Peyer's patch (tissue), 4 donors: ENCODE measurements around the gene SERPINB8.

ENCODE experiments used
- POLR2A ChIP-seq, 2 donors: fragments of 450-650 bp; IDR thresholded peaks; one replicate each; pipeline ENCODE4 v1.5.1; 2017; ENCODE audit warnings: antibody characterized with exemption in 2 of 2, mild to moderate bottlenecking in 2 of 2, moderate library complexity in 2 of 2
- TF ChIP-seq, protein P1 (sequence below), 6 experiments: fragments of 450-650 bp in 4 of 6; fragments of 200-600 bp in 2 of 6; sonication (generic) in 1 of 6; IDR thresholded peaks; one replicate each; pipeline ENCODE4 v1.5.1; 2017 to 2019; ENCODE audit warnings: antibody characterized with exemption in 6 of 6, mild to moderate bottlenecking in 3 of 6, moderate library complexity in 1 of 6

DNA sequence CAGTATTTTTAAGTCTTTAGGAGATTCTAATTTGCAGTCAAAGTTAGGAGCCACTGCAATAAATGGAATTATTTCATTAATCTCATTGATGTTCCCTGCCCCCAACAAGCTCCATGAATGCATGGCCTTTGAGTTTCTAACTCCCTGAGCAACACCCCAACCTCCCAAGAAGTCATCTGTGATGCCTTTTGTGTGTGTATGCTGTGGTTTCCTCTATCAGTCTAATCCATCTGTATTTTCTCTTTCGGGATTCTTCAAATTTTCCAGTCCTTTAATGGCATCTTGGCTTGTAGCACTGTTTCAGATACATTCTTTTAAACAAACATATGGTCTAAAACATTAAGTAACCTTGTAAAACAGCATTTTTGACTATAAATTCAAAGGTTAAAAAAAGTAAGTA lies 45.3 kb upstream of the SERPINB8 start:
- TF ChIP-seq, protein P1, sequence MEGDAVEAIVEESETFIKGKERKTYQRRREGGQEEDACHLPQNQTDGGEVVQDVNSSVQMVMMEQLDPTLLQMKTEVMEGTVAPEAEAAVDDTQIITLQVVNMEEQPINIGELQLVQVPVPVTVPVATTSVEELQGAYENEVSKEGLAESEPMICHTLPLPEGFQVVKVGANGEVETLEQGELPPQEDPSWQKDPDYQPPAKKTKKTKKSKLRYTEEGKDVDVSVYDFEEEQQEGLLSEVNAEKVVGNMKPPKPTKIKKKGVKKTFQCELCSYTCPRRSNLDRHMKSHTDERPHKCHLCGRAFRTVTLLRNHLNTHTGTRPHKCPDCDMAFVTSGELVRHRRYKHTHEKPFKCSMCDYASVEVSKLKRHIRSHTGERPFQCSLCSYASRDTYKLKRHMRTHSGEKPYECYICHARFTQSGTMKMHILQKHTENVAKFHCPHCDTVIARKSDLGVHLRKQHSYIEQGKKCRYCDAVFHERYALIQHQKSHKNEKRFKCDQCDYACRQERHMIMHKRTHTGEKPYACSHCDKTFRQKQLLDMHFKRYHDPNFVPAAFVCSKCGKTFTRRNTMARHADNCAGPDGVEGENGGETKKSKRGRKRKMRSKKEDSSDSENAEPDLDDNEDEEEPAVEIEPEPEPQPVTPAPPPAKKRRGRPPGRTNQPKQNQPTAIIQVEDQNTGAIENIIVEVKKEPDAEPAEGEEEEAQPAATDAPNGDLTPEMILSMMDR (IDR thresholded peaks at IDR 0.05), result no peak
- TF ChIP-seq POLR2A (IDR thresholded peaks at IDR 0.05), result no peak
